Islet precursor cell (in vitro differentiated cells): ENCODE data around the gene LENG8.
A peak's percentile ranks its signal among the peaks of the same experiment; 100 is the strongest.
"Not testable (repeated sequence)": the region's sequence is repeated elsewhere in the genome, so short reads cannot be mapped to it uniquely, and the experiment has no call there.

Experiments used
- DNase-seq: peaks from one replicate; pipeline ENCODE4 v3.0.0-alpha.2; 2018

LENG8 gene

GRCh38 chr19:54444737-54445136, 4.3 kb upstream of the LENG8 start:
- DNase-seq, result no peak

- not testable (repeated sequence) for DNase-seq
Observed at GRCh38 chr19:54446349-54446748, 2.6 kb upstream of the LENG8 start.

- DNase-seq, result peak; percentile 77
Observed at GRCh38 chr19:54448040-54448773, 792 bp upstream of the LENG8 start.

- no peak for DNase-seq
Observed at GRCh38 chr19:54449701-54450069, 686 bp downstream of the LENG8 start.

GRCh38 chr19:54451331-54451871, 2.4 kb downstream of the LENG8 start:
- peak; percentile 8 for DNase-seq

- peak; percentile 35 for DNase-seq
Observed at GRCh38 chr19:54451997-54452396, 3.0 kb downstream of the LENG8 start.

GRCh38 chr19:54452626-54453025, 3.6 kb downstream of the LENG8 start:
- peak; percentile 21 for DNase-seq

GRCh38 chr19:54453921-54454780, 5.2 kb downstream of the LENG8 start:
- no peak for DNase-seq

- no peak for DNase-seq
Observed at GRCh38 chr19:54454781-54455675, 6.0 kb downstream of the LENG8 start.

- no peak for DNase-seq
Observed at GRCh38 chr19:54455786-54456422, 6.9 kb downstream of the LENG8 start.

GRCh38 chr19:54456423-54457373, 7.7 kb downstream of the LENG8 start:
- no peak for DNase-seq

GRCh38 chr19:54457773-54458647, 9.0 kb downstream of the LENG8 start:
- no peak for DNase-seq

GRCh38 chr19:54458648-54459281, 9.8 kb downstream of the LENG8 start:
- no peak for DNase-seq

GRCh38 chr19:54459282-54460229, 10.6 kb downstream of the LENG8 start:
- DNase-seq, result no peak

- no peak for DNase-seq
Observed at GRCh38 chr19:54460230-54461005, 11.4 kb downstream of the LENG8 start.

GRCh38 chr19:54461210-54461609, 12.2 kb downstream of the LENG8 start:
- DNase-seq, result no peak

GRCh38 chr19:54461613-54462012, 12.6 kb downstream of the LENG8 start:
- DNase-seq, result no peak
